Middle frontal gyrus (tissue), 1 donor: Measurements from ENCODE around the gene OSER1.
"Not testable (repeated sequence)": the region's sequence is repeated elsewhere in the genome, so short reads cannot be mapped to it uniquely, and the experiment has no call there.

Experiments
- DNase-seq: peaks from one replicate; pipeline ENCODE4 v3.0.0-alpha.2; 2015; ENCODE audit warnings: low spot score; ENCODE audit errors: extremely low spot score

OSER1 gene

DNA sequence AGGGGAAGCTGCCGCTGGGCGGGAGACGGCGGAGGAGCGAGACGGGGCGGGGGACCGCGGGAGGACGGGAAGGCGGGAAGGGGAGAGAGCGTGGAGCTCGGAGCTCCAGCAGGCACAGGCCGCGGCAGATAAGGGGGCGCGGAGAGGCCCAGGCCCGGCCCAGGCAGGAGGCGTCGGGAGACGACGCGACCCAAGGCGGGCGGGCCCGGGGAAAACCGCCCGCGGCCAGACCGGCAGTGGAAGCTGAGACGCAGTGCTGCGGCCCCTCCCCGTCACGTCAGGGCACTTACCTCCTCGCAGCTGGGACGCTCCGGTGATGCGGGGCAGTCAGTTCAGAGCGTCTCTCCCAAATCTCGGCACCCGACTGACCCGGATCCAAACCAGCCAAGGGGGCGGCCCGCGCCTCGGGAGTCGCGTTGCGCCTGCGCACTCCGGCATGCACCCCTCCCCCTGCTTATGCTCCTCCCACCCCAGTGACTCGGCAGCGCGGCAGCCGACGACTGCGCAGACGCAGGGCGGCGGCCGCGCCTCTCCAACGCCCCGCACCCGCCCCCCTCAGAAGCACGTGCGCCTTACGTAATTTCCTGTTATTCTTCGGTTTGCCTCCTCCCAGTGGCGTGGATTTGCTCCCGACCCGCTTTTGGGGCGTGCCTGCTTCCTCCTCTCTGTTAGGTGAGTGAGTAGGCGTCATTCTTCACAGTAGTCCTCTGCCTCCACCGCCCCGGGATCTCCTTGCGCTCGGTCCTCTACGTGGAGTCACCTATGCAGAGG, at the start of gene OSER1:
TSS of gene OSER1 (minus strand) at position 366 of the 771 bp plus-strand sequence. CDS start 3,814 bp downstream, outside the sequence.
- peak; percentile 94 for DNase-seq

DNA sequence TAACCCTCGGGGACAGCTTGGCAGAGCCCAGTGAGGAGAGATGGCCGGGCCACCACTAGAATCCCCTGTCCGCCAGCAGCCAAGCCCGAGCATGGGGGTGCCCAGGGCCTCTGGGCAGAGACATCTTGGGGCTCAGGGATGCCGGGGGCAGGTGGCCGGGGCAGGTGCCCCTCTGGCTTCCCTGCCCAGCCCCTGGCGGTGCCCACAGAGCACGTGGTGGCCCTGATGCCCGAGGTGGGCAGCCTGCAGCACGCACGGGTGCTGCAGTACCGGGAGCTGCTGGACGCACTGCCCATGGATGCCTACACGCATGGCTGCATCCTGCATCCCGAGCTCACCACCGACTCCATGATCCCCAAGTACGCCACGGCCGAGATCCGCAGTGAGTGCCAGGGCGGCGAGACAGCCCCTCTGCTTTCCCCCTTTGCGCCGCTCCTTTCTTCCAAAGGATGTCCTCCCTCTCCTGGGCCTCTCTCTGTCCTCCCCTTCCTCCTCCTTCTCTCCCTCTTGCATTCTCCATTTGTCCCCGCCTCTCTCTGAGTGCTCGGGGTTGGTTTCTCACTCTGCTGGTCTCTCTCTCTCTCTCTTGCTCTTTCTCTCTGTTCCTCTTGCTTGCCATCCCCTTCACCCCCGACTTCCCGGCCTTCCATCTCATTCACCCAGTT, 47.8 kb upstream of the OSER1 start:
- no peak for DNase-seq

DNA sequence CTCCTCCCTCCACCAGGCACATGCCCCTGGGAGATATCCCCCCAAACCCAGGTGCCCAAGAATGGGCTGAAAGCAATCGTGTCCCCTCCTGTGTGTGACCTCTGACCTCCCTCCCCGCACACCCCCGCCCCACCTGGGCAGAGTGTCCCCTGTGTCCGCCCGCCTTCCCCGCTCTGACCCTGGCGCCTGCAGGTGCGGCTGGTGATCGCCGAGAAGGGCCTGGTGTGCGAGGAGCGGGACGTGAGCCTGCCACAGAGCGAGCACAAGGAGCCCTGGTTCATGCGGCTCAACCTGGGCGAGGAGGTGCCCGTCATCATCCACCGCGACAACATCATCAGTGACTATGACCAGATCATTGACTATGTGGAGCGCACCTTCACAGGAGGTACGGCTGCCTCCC, 46.4 kb upstream of the OSER1 start:
- DNase-seq, result no peak

DNA sequence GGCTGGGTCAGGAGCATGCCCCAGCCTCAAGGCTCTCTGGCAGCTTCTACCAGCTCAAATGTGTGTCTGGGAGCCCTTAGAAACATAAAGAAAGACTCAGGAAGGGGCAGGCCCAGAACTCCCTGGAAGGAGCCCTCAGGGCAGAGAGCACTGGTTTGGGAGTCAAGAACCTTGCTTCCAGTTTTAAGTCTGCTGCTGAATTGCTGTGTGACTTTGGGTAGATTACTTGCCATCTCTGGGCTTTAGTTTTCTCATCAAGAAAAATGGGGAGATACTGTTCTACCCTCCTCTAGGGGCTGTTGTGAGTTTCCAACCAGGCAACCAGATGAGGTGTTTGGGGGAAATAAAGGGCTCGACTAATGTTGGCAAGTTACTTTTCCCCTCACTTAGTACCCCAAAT, 45.4 kb upstream of the OSER1 start:
- no peak for DNase-seq

GRCh38 chr20:44254073-44254472, 43.5 kb upstream of the OSER1 start:
- no peak for DNase-seq

DNA sequence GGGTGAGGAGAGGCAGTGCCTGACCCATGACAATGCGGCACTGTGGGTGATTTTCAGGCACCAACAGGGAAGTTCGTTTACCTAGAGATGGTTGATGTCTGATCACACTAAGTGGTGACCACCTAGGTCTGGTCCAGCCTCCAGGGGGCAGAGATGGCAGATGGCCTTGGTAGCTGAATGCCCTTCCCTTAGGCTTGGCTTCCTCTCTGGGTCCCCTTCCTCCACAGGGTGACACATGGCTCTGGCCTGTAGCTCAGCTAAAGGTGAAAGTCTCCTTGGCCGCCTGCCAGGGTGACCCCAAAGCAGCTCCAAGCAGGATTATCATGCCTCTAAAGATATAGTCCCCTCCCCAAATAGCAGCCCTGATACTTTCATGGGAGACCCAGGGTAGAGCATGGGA, 43.0 kb upstream of the OSER1 start:
- DNase-seq, result no peak

DNA sequence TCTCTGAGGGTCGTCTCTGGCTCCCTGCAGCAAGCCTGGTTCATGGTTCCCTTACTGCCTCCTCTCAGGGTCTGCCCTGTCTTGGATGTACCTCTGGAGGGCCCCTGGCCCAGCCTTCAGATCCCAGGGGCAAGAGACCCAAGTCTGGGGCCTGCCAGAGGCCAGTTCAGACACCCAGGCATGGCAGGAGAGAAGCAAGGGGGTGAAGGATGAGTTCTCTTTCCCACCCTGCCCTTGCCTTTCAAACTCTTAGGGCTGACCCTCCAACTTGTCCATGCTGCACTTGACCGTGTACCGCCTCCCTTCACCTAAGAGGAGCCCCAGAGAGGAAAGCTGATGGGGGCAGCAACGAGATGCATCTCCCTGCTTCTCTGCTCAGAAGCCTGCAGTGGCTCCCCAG, 40.7 kb upstream of the OSER1 start:
- DNase-seq, result no peak

DNA sequence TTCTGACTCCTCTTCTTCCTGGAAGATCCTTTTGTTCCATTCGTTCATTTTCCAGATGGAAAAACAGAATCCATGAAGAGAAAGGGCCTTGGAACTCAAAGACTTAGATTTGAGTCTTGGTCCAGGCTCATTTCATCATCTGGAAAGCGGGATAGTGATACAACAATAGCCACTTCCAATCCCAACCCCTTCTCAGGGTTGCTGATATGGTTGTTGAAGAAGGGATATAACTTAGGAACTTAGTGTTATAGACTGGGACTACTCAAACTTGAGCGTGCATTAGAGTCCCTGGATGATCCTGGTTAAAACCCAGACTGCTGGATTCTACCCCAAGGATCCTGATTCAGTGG, 37.8 kb upstream of the OSER1 start:
- DNase-seq, result no peak

DNA sequence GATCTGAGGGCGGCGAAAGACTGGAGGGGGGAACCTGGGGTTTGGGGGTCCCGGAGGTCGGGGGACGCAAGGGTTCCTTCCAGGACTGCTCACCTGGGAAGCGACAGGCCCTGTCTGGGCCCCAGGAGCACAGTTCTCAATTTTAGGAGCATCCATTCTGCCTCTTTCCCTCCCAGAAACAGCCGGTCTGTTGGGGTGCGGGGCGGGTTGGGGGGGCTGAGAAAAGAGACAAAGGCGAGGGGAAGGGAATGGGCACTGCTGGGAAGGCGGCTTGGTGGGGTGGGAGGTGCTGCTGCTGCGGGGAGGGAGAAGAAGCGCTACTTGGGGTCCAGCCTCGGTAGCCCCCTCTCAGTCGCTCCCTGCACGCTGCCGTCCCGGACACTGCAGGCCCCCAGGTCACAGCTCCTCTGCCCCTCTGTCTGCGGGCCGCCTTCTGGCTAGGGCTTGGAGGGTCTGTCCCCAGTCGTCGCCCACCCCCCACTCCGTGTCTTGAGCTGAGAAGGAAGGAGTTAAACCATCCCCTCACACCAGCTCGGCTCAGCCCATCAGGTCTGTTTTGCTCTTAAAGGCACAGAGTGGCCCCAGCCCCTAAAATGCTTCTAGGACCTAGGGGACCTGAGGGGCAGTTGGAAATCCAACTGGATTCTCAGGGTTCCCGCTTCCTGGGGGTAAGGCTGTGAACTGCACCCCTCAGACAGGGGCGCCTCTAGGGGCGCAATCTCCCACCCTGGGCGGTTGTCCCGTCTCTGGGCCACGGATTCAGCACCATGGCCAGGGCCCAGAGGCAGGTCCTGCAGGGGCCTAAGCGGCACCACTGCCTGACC, 37.2 kb upstream of the OSER1 start:
- no peak for DNase-seq

DNA sequence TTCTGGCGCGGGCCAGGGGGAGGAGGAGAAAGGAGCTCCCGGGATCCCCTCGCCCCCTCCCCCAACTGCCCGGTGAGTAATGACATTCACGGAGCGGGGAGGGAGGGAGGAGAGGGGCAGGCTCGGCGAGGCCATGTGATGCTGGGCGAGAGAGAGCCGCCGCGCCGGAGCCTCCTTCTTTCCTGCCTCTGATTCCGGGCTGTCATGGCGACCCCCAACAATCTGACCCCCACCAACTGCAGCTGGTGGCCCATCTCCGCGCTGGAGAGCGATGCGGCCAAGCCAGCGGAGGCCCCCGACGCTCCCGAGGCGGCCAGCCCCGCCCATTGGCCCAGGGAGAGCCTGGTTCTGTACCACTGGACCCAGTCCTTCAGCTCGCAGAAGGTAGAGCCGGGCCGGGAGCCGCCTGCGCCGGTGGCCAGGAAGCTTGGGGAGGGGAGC, 36.6 kb upstream of the OSER1 start, which contains the start of gene GDAP1L1:
TSS of gene GDAP1L1 (plus strand) at position 178 of the 441 bp plus-strand sequence. CDS start at position 205, 27 bp downstream.
- peak; percentile 10 for DNase-seq

DNA sequence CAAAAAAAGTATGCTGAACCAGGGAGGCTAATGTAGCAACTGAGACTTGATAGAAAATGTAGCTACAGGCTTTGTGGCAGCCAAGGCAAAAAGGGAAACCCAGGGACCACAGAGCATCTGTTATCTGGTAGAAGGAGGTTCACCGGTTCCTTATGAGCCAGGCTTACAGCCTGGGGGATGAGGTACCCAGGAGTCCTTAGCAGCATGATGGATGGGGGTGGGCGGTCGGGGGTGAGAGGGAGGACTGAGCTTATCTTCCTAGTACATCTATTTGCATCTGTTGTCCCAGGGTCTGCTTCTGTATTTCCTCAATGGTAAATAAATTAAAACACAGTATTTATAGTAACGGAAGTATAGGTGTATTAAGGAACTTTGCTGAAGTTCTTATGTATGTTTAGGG, 35.4 kb upstream of the OSER1 start:
- no peak for DNase-seq

DNA sequence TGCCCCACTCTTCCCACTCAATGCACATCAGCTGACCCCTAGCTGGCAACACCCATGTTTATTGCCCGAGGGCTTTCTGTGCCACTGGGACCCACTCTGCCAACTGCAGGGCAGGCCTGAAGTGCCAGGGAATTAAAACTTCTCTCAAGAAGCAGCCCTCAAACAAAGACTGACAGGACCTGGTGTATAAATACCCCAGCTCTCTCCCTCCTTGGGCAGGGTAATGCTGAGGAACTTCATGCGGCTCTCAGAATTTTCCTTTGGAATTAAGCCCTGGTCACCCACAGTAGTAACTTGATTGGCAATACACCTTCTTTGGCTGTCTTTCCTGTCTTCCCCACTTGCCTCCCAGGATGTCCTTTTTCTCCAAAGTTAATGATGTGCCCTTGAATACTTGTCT, 31.2 kb upstream of the OSER1 start:
- DNase-seq, result no peak

- DNase-seq, result not testable (repeated sequence)
Observed at GRCh38 chr20:44236840-44237239, 26.3 kb upstream of the OSER1 start.

- DNase-seq, result no peak
Observed at GRCh38 chr20:44235702-44236101, 25.1 kb upstream of the OSER1 start.

GRCh38 chr20:44234566-44235317, 24.2 kb upstream of the OSER1 start:
- DNase-seq, result no peak

DNA sequence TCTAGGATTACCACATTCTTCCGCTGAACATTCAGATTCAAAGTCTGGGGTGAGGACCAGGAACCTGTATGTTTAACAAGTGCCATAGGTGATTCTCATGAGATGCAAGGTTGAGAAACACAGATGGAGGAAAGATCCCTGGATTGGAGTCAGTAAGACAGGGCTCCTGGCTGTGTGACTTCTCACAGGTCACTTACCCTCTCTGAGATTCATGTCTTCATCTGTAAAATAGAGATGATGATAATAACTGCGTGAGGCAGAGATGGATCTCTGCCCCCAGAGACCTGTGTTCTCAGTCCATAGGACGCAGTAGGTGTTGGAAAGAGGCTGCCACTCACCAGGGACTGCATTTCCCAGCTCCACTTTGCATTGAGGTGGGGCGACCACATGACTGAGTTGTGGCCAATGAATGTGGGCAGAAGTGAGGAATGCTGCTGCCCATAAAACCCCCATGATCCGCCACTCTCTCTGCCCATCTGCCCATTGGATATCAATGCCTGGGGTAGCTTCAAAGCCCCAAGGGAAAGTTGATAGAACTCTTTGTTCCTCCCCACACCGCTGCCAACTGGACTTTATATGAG, 23.0 kb upstream of the OSER1 start:
- no peak for DNase-seq

GRCh38 chr20:44232469-44232856, 21.9 kb upstream of the OSER1 start:
- not testable (repeated sequence) for DNase-seq

GRCh38 chr20:44231713-44232468, 21.3 kb upstream of the OSER1 start:
- DNase-seq, result no peak

- DNase-seq, result no peak
Observed at GRCh38 chr20:44231193-44231592, 20.6 kb upstream of the OSER1 start.
